ENCODE data around the gene RNF111.
"Not testable (repeated sequence)": the region's sequence is repeated elsewhere in the genome, so short reads cannot be mapped to it uniquely, and the experiment has no call there.

RNF111 gene

DNA sequence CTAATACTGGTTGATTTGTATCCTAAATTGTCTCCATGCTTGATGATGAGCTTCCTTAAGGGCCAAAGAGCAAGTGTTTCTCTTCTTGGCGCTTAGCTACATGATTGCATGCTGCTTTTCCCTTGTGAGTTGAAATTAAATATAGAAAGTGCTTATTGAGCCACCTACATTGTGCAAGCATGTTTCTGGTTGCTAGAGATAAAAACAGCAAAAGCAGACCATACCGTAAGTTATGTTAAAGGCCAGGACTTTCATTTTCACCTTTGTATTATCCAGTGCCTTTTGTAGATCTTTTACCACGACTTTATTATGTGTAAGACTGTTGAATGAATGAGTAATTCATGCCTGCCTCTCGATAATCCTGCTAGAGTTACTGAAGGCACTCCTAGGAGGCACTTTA is 75.6 kb downstream of the RNF111 start:
- no peak for DNase-seq

DNA sequence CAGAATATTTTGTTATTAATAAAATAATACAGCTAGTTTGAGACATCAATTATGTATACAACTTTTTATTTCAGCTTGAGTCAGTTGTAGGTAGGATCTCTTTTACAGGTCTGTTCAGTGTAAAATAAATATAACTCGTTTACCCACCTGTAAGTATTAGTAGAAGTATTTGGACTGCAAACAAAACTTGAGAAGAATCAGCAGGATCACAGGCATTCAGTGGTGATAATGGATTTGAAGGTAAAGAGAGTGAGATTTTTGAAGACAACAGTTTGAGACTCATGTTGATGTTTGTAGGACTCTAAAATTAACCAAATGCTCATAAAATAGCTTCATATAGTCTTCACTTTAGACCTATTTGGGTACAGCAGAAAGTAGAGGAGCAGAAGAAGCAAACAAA is 82.0 kb downstream of the RNF111 start:
- no peak for DNase-seq

DNA sequence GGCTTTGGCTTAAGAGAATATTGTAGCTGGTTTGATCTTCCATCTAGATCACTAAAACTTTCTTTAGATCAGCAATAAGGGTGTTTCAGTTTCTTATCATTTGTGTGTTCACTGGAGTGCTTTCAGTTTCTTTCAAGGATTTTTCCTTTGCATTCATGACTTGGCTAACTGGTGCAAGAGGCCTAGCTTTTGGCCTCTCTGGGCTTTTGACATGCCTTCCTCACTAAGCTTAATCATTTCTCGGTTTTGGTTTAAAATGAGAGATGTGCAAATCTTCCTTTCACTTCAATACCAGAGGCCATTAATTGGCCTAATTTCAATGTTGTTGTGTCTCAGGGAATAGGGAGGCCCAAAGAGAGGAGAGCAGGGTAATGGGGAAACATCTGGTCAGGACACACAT is 87.1 kb downstream of the RNF111 start:
- DNase-seq: no peak

DNA sequence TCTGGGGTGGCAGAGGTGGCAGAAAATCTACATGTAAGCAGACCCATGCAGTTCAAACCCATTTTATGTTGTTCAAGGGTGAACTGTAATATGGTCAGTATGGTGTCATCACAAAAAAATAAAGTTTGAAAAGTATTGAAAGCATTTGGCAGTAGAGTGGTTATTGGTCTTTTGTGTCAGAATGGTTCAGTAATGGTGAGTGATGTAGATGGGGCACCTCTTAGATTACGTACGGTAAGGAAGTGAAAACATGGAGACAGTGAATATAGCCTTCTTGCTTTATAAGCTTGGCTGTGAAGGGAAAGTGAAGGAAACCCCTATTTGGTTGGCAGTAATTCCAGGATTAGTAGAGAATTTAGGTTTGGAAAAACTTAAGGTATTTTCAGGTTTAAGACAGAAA is 100.3 kb downstream of the RNF111 start:
- no peak for DNase-seq

DNA sequence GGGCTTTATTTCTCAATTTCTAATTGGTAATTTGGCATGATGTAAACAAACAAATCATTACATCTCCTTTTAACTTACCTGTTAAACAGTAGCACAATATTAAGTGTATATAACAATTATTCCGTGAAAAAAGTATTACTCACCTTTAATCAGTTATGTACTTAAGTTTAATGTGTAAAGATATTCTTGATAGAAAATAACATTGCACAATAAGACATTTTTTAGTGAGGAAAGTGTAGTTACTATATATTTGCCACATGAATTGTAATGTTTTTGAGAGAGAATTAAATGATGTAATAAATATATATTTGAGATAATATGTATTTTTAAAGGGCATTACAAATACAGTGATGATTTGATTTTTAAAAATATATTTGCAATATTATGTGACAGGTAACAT is 106.6 kb downstream of the RNF111 start:
- no peak for DNase-seq

DNA sequence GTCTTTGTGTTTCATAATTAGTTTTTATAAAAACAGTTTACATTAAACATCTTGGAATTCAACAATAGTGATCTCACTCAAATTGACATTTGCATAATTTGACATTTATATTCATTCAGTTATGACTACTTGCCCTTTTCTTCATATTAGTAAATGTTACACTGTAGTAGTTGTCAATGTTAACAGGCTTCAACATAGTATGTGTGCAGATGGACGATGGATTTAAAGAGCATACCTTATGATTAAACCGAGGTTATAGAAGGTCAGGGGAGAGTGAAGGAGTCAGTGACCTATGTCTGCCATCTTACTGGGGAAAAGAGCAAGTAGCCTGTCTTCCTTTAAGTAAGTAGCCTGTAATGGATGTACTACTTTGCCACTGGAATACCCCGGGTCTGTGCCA is 109.0 kb downstream of the RNF111 start:
- no peak for DNase-seq

DNA sequence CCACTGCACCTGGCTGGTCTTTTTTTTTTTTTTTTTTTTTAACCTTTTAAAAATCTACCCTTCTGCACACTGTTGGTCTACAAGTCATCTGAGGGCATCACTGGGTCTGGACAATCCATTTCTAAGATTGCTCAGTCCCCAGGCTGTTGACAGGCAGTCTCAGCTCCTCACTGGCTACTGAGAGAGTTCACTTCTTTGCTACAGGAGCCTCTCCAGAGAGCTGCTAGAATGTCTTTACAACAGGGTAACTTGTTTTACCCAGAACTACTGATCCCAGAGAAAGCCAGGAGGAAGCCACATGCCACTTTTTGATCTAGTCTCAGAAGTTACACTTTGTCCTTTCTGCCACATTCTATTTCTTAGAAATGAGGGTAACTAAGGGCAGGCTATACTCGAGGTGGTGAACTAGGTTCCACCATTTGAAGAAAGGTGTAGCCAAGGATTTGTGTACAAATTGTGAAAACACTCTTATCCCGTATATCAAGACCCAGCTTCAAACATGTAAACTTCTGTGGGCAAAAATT is 111.8 kb downstream of the RNF111 start:
- DNase-seq: no peak

DNA sequence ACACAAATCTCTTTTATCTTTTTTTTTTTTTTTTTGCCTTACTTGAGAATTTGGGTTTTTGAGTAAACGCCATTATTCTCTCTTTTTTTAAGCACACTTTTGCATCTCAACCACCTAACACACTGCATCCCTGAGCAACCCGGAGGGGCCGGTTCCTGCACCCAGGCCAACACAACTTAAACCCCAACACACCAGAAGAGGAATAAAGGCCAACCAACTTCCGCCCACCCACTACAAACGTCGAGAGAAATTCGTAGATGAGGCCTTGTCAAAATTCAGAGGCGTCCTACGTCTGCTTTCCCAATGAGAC is 117.1 kb downstream of the RNF111 start:
- DNase-seq: peak in 1 of 2 experiments; percentile 5

DNA sequence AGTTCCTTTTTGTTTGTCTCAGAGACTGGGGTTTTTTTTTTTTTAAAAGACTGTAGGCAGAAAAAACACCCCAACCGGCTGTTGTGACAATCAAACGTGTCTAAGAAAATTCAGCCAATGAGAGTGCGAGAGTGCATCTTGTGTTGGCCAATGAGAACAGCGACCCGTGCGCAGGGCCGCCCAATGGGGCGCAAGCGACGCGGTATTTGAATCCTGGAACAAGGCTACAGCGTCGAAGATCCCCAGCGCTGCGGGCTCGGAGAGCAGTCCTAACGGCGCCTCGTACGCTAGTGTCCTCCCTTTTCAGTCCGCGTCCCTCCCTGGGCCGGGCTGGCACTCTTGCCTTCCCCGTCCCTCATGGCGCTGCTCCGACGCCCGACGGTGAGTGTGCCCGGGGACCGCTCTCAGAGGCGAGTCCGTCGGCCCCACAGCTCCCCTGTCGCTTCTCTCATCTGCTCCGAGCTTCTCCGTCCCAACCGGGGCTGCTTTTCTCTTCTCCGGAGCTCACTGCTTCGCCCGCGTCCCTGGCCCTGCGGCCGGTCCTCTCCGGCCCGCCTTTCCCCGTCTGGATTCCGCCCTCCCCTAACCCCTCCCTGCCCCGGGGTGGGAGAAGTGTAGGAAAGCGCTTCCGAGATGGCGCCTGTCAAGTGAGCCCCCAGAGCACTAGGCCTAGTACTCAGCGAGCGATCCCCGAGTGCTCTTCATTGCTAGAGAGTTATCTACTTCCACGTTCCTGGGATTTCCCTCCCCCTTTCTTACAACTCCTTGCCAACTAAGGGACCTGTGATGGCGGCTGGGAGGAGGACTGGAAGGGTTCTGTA is 117.7 kb downstream of the RNF111 start, which contains the start of gene CCNB2:
Gene CCNB2, plus strand, starts transcription at position 235 of the 821 bp plus-strand sequence. Its CDS starts 123 bp downstream, at position 358.
- peak; percentile 66 to 76 for DNase-seq

DNA sequence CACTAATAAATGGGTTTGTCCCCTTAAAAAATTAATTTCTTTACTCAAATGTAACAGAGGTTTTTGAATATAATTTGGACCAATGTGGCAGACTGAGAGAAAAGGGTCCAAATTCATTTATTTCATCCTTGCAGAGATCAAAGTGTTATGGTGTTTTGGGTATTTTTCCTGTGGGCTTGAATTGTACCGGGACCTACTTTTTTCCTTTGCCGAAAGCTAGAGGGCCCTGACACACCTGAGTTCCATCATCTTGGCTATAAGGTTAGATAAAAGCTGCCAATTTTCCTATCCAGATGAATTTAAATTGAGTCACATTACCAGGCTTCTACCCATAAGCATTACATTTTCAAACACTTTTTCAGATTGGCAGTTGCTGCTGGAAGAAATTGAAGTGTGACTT is 118.4 kb downstream of the RNF111 start:
- DNase-seq: no peak

DNA sequence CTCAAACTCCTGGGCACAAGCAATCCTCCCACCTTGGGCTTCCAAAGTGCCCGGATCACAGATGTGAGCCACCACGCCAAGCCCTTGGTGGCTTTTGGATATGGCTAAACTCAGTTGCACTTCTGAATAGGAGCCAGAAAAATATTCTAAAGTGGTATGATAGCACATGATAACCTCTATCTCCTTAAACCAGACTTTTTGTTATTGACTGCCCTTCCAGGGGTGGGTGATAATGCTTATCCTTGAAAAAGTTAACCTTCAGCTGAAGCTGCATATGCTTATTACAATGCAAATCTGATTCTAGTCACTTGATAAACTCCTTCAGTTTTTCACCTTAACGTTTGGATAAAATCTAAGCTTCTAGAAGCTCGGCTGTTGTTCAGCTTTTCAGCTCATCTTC is 123.8 kb downstream of the RNF111 start:
- no peak for DNase-seq

DNA sequence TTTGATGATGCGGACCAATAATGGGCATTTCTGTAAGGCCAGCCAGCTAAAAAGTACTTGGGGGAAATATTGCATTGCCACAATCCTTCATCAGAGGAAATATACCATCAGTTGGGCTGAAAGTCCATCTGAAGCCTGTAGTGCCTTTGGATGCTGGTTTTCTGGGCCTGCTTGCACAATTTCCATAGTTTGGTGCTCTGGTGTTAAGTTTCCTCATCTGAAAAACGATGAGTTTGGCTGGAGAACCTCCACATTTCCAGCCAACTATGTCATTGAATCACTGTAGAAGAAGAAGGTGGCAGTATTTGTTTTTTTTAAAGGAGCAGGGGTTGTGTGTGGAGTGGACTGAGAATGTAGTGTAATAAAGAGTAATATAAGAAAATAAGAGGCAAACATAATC is 127.6 kb downstream of the RNF111 start:
- DNase-seq: no peak

DNA sequence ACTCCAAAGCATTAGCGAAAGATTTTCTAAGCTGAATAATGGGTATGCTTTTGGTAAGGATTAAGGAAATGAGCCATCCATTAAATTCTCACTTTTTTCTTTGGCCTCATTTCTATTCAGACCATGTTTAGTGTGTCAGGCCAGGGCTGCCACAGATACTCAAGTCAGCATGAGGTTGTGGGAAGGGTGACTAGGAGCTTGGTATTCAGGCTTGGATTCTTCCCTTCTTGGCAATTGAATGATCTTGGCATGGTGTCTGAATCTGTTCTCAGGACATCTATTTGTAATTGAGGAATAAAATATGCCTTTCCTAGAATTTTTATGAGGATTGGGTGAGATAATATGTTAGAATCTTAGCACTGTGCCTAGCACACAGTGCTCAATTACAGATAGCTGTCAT is 128.7 kb downstream of the RNF111 start:
- DNase-seq: no peak

DNA sequence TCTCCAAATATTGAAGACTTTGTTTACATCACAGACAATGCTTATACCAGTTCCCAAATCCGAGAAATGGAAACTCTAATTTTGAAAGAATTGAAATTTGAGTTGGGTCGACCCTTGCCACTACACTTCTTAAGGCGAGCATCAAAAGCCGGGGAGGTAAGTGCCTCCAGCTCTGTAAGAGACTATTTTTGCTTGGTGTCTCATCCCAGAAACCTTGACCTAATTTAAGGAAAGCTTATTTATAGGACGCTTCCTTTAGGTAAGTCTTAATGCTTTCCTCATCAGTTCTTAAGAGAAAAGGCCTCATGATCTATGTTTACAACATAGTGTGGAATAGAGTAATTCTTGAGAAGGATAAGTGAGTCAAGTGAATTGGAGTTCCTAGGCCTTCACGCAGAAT is 129.3 kb downstream of the RNF111 start:
- DNase-seq: no peak

DNA sequence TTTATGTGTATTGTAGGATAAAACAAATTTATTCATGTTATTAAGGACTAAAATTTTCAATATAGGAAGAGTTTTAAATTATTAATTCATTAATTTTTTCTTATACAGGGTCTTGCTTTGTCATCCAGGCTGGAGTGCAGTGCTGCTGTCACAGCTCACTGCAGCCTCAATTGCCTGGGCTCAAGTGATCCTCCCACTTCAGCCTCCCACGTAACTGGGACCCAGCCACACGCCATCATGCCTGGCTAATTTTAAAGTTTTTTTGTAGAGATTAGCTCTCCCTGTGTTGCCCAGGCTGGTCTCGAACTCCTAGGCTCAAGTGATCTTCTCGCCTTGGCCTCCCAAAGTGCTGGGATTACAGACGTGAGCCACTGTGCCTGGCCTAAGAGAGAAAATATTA is 132.2 kb downstream of the RNF111 start:
- no peak for DNase-seq

DNA sequence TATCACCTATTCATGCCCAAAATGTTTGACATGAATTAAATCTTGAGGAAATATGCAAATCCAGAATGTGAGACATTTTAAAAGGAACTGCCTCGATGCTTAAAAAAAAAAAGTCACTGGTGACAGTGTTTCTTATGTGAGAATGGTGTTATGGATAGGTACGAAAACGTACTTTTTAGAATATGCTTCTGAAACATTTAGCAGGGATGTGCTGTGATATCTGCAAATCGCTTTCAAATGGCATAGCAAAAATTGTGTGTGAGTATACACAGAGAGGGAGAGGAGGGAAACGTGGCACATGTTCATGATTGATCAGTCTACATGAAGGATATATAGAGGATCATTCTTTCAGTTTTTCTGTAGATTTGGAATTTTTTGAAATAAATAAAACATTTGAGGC is 133.5 kb downstream of the RNF111 start:
- DNase-seq: no peak

DNA sequence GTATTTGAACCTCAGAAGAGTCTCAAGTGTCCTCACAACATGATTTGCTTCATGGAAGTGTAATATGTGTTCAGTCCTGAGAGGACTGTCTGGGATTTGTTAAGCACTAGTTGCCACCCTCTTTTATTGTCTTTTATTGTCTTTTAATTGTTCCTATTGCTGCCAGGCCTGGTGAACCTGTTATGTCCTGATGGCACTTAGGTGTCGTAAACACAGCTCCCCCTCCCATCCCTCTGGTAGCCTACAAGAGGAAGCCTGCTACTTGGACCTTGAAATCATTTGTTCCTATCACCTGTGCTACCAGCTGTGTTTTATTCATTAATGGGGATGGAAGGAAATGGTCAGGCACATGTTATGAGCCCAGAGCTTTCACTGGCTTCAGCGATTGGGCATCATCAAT is 136.8 kb downstream of the RNF111 start:
- no peak for DNase-seq

DNA sequence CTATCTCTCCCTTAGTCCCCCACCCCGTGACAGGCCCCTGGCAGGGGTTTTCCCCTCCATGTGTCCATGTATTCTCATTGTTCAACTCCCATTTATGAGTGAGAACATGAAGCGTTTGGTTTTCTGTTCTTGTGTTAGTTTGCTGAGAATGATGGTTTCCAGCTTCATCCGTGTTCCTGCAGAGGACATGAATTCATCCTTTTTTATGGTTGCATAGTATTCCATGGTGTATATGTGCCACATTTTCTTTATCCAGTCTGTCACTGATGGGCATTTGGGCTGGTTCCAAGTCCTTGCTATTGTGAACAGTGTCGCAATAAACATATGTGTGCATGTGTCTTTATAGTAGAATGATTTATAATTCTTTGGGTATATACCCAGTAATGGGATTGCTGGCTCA is 138.2 kb downstream of the RNF111 start:
- DNase-seq: not testable (repeated sequence)

DNA sequence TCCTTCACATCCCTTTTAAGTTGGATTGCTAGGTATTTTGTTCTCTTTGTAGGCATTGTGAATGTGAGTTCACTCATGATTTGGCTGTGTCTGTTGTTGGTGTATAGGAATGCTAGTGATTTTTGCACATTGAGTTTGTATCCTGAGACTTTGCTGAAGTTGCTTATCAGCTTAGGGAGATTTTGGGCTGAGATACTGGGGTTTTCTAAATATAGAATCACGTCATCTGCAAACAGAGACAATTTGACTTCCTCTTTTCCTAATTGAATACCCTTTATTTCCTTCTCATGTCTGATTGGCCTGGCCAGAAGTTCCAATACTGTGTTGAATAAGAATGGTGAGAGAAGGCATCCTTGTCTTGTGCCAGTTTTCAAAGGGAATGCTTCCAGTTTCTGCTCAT is 139.8 kb downstream of the RNF111 start:
- not testable (repeated sequence) for DNase-seq

DNA sequence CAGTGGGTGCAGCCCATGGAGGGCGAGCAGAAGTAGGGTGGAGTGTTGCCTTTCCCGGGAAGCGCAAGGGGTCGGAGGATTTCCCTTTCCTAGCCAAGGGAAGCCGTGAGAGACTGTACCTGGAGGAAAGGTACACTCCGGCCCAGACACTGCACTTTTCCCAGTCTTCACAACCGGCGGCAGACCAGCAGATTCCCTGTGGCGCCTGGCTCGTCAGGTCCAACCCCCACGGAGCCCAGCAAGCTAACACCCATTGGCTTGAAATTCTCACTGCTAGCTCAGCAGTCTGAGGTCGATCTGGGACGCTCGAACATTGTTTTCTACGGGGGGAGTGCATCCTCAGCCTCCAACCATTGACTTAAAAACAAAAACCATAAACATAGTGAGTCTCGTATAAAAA is 144.0 kb downstream of the RNF111 start:
- DNase-seq: no peak

DNA sequence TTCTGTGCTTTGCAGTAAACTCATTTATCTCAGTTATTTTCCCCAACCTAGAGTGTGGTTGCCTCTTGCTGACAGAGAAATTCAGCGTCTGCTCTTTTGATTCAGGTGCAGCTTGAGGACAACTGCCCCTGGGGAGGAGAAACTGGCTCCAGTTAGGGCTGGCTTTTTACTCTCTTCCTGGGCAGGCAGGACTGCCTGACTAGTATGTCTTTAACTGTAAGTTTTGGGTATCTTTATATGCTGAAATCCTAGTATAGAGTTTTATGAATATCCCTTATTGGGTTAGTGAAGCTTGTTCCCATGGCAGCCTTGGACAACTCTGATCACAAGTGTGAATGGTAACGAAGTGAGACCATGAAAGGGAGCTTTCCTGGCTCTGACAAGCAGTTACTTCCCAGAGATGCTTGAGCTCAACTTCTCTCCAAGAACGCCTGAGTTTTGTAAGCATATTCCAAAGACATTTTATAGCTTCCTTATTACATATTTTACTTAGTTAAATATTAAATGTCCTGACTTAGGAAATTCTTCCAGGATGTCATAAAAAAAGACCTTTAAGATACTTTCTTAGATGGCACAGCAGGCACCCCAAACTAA is 144.6 kb downstream of the RNF111 start:
- DNase-seq: no peak

DNA sequence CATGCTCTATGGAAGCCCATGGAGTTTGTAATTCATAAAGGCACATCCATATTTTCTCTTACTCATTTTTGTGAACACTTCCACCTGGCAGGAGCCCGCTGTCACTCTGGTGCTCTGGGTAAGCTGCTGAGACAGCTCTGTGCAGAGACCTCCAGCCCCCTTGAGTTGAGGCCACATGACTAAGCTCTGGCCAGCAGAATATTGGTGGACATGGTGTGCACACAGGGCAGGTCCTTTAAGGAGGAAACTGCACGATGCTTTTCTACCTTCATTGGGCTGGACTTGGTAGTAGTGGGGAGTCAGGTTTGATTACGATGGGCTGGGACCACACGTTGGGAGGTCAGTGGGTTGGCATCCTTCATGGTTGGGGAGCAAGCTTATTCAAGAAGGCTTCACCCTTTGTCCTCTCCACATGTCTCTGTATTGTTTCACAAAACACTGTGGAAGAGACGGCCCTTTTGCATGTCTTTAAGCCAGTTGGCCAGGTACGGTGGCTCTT is 146.5 kb downstream of the RNF111 start:
- no peak for DNase-seq

DNA sequence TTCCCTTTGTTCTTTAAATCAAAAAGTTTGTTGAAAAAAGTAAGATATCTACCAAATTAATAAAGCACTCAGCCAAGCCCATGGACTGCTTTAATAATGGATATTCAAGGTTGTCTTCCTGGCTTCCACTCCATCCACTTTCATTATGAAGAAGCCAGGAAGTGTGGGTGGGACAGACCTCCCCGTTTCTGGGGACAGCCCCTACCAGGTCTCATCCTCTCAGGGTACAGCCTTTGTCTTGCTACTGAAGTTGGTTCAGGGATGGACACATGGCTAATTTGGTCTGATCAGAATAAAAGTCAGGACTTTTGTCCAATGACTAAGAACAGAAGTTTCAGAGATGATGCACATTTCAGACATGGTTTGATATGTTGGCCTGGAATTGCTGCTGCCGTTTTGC is 150.1 kb downstream of the RNF111 start:
- DNase-seq: no peak

DNA sequence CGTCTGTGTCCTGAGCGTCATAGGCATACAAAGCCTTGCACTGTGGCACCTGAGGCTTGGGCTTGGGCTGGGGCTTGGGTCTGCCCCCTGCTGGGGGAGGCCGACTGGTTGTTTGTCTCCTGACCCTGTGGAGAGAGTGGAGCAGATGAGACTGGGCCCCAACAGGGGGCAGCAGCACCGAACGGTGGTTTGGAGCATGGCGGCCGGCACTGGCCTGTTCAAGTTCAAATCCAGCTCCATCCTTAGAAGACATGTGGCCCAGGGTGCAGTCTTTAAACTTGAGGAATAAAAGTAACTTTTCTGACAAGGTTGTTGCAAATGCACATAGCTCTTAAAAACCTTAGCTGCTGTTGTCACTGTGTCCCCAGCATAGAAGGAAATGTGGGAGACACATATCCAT is 150.8 kb downstream of the RNF111 start:
- DNase-seq: peak; percentile 36 to 41

All from stimulated activated CD4-positive, alpha-beta T cell treated with anti-CD3 and anti-CD28 coated beads, Interleukin-4, amount 100 ng/mL, for 4 hours (primary cell).